HG02870 (cell line): ENCODE data around the gene PIP5K1B.
A peak's percentile ranks its signal among the peaks of the same experiment; 100 is the strongest.

Experiments
- ATAC-seq: cut with Tn5 transposase; IDR thresholded peaks from one replicate; pipeline ENCODE4 v1.9.1; 2021; ENCODE audit warnings: mild to moderate bottlenecking, moderate library complexity; ENCODE audit not compliant: unreplicated experiment

PIP5K1B gene

GRCh38 chr9:68769852-68770251 is 64.8 kb downstream of the PIP5K1B start:
- ATAC-seq, result no peak

- no peak for ATAC-seq
Observed at GRCh38 chr9:68771376-68771775, 66.3 kb downstream of the PIP5K1B start.

- no peak for ATAC-seq
Observed at GRCh38 chr9:68775003-68775730, 70.1 kb downstream of the PIP5K1B start.

- no peak for ATAC-seq
Observed at GRCh38 chr9:68777070-68777763, 72.2 kb downstream of the PIP5K1B start.

GRCh38 chr9:68778635-68779034 is 73.6 kb downstream of the PIP5K1B start:
- no peak for ATAC-seq

GRCh38 chr9:68779558-68780379 is 74.7 kb downstream of the PIP5K1B start:
- ATAC-seq, result peak; percentile 87

- no peak for ATAC-seq
Observed at GRCh38 chr9:68780380-68780712, 75.3 kb downstream of the PIP5K1B start.

- ATAC-seq, result no peak
Observed at GRCh38 chr9:68780720-68781119, 75.7 kb downstream of the PIP5K1B start.

GRCh38 chr9:68781928-68782327 is 76.9 kb downstream of the PIP5K1B start:
- ATAC-seq, result no peak

- ATAC-seq, result no peak
Observed at GRCh38 chr9:68782546-68782945, 77.5 kb downstream of the PIP5K1B start.

- no peak for ATAC-seq
Observed at GRCh38 chr9:68785965-68786364, 80.9 kb downstream of the PIP5K1B start.

- ATAC-seq, result no peak
Observed at GRCh38 chr9:68791169-68791568, 86.1 kb downstream of the PIP5K1B start.

GRCh38 chr9:68793605-68794343 is 88.7 kb downstream of the PIP5K1B start:
- ATAC-seq, result peak; percentile 99

GRCh38 chr9:68794898-68795297 is 89.9 kb downstream of the PIP5K1B start:
- ATAC-seq, result no peak

- ATAC-seq, result no peak
Observed at GRCh38 chr9:68795411-68795810, 90.4 kb downstream of the PIP5K1B start.

GRCh38 chr9:68797116-68797515 is 92.1 kb downstream of the PIP5K1B start:
- ATAC-seq, result no peak

GRCh38 chr9:68798423-68798822 is 93.4 kb downstream of the PIP5K1B start:
- ATAC-seq, result no peak

- ATAC-seq, result no peak
Observed at GRCh38 chr9:68800836-68801235, 95.8 kb downstream of the PIP5K1B start.

- ATAC-seq, result peak; percentile 98
Observed at GRCh38 chr9:68802525-68803015, 97.5 kb downstream of the PIP5K1B start.

GRCh38 chr9:68804911-68805889 is 100.2 kb downstream of the PIP5K1B start:
- no peak for ATAC-seq
